GM12878 (cell line): Measurements from ENCODE around the gene KIRREL3. TPM values are rescaled to one million over a fixed set of nuclear protein-coding genes. Genes with fewer than 3 reads are reported as not detected.

Experiments
- ATAC-seq: fragments of 200-7000 bp; cut with Tn5 transposase; 3 replicates; pipeline ENCODE4 v1.9.1; 2020; ENCODE audit warnings: mild to moderate bottlenecking, moderate library complexity
- BruUV-seq: library from RNA; stranded (reverse); fragments of 400-500 nt; replicated peaks from 2 replicates; lab custom pipeline; 2021; lab: Mats Ljungman, UMichigan
- CTCF ChIA-PET: fragments of 300-600 bp; sonication (Branson Sonifier 250); formaldehyde crosslinking; extraction: SDS; loops from one replicate; lab custom pipeline; 2021; ENCODE audit warnings: inconsistent platforms; lab: Yijun Ruan, JAX
- POLR2A ChIA-PET: fragments of 350-600 bp; formaldehyde crosslinking; extraction: SDS; loops from one replicate; lab custom pipeline; 2021; ENCODE audit warnings: inconsistent platforms; lab: Charles Lee
- RAD21 ChIA-PET: fragments of 300-600 bp; sonication (Branson Sonifier 250); formaldehyde crosslinking; loops from one replicate; lab custom pipeline; 2023; ENCODE audit warnings: antibody characterized with exemption; ENCODE audit not compliant: unreplicated experiment; lab: Charles Lee
- SMC1A ChIA-PET: fragments of 300-600 bp; sonication (Branson Sonifier 250); formaldehyde crosslinking; loops from one replicate; lab custom pipeline; 2023; ENCODE audit not compliant: unreplicated experiment, uncharacterized antibody; lab: Charles Lee
- DNase-seq: peaks from one replicate; pipeline ENCODE4 v3.0.0-alpha.2; 2011; ENCODE audit warnings: low read depth, low spot score
- FAIRE-seq: peaks from 3 replicates; lab custom pipeline; 2011; peaks lifted over from hg19 to GRCh38; lab: Jason Lieb, UNC
- H2AFZ ChIP-seq: 2 replicates; pipeline ENCODE4 v1.6.0; 2011; ENCODE audit warnings: low read depth, low read length, control low read depth; ENCODE audit not compliant: control insufficient read depth
- H3K27ac ChIP-seq: 2 replicates; pipeline ENCODE4 v1.5.1; 2011; ENCODE audit warnings: control low read depth; ENCODE audit not compliant: control insufficient read depth, insufficient read depth
- H3K27me3 ChIP-seq, 2 experiments: replicated peaks in 1 of 2; 2 replicates each; pipeline versions ENCODE4 v1.6.0 to v1.6.1; 2011; ENCODE audit warnings: low read length in 1 of 2; ENCODE audit not compliant: control insufficient read depth in 2 of 2, insufficient read depth in 2 of 2
- H3K36me3 ChIP-seq, 2 experiments: 2 replicates each; pipeline ENCODE4 v1.5.1; 2011; ENCODE audit warnings: low read length in 1 of 2; ENCODE audit not compliant: control insufficient read depth in 2 of 2, insufficient read depth in 2 of 2
- H3K4me1 ChIP-seq: 2 replicates; pipeline ENCODE4 v1.6.1; 2011; ENCODE audit warnings: mild to moderate bottlenecking, low read length, moderate library complexity, mixed read lengths; ENCODE audit not compliant: control insufficient read depth, insufficient read depth
- H3K4me2 ChIP-seq: 2 replicates; pipeline ENCODE4 v1.6.0; 2011; ENCODE audit warnings: control low read depth; ENCODE audit not compliant: control insufficient read depth, insufficient read depth
- H3K4me3 ChIP-seq: fragments of 200-600 bp; sonication (generic); 2 replicates; pipeline ENCODE4 v1.5.1; 2016
- H3K79me2 ChIP-seq: 2 replicates; pipeline ENCODE4 v1.6.0; 2011; ENCODE audit warnings: low read length; ENCODE audit not compliant: control insufficient read depth, insufficient read depth
- H3K9ac ChIP-seq: 2 replicates; pipeline ENCODE4 v1.8.0; 2011; ENCODE audit warnings: low read length, control low read depth, mixed read lengths; ENCODE audit not compliant: control insufficient read depth, insufficient read depth
- H3K9me3 ChIP-seq: replicated peaks from 3 replicates; pipeline ENCODE4 v1.5.1; 2011; ENCODE audit warnings: mild to moderate bottlenecking, low read length; ENCODE audit not compliant: control insufficient read depth, insufficient read depth
- H4K20me1 ChIP-seq: 2 replicates; pipeline ENCODE4 v1.6.0; 2011; ENCODE audit not compliant: control insufficient read depth, insufficient read depth
- CEBPZ ChIP-seq: fragments of 150-350 bp; IDR thresholded peaks from 2 replicates; pipeline ENCODE4 v1.6.1; 2016; ENCODE audit warnings: low read depth, low read length
- CHD2 ChIP-seq: IDR thresholded peaks from 2 replicates; pipeline ENCODE4 v1.6.1; 2011; ENCODE audit warnings: low read depth, low read length, improper control_type of control experiment, borderline replicate concordance
- GATAD2B ChIP-seq: fragments of 450-650 bp; conservative IDR thresholded peaks from 2 replicates; pipeline ENCODE4 v1.6.1; 2017; ENCODE audit warnings: low read depth, mild to moderate bottlenecking, moderate library complexity
- JUNB ChIP-seq: IDR thresholded peaks from 2 replicates; pipeline ENCODE4 v1.6.1; 2016; ENCODE audit warnings: antibody characterized with exemption, mild to moderate bottlenecking
- KLF5 ChIP-seq: fragments of 450-650 bp; IDR thresholded peaks from 2 replicates; pipeline ENCODE4 v1.6.1; 2014; ENCODE audit warnings: mild to moderate bottlenecking; ENCODE audit not compliant: partially characterized antibody
- NFYB ChIP-seq: IDR thresholded peaks from 2 replicates; pipeline ENCODE4 v1.6.1; 2011; ENCODE audit warnings: low read depth, mild to moderate bottlenecking, low read length, improper control_type of control experiment, moderate library complexity; ENCODE audit not compliant: insufficient read depth
- PKNOX1 ChIP-seq: fragments of 450-650 bp; IDR thresholded peaks from 2 replicates; pipeline ENCODE4 v1.6.1; 2016; ENCODE audit warnings: mild to moderate bottlenecking
- PML ChIP-seq: IDR thresholded peaks from 2 replicates; pipeline ENCODE4 v1.6.1; 2012; ENCODE audit warnings: low read length, inconsistent platforms
- SPI1 ChIP-seq: IDR thresholded peaks from 2 replicates; pipeline ENCODE4 v1.6.1; 2011; ENCODE audit warnings: low read depth, mild to moderate bottlenecking, low read length, moderate library complexity, borderline replicate concordance; ENCODE audit not compliant: insufficient read depth
- SREBF2 ChIP-seq: IDR thresholded peaks from 2 replicates; pipeline ENCODE4 v1.6.1; 2012; ENCODE audit warnings: mild to moderate bottlenecking, low read length
- YBX1 ChIP-seq: fragments of 450-650 bp; IDR thresholded peaks from 2 replicates; pipeline ENCODE4 v1.6.1; 2016; ENCODE audit warnings: antibody characterized with exemption
- ZBTB11 ChIP-seq: fragments of 450-650 bp; formaldehyde crosslinking; IDR thresholded peaks from 2 replicates; pipeline ENCODE4 v1.5.0; 2022; ENCODE audit warnings: mild to moderate bottlenecking, missing genetic modification characterization
- WGBS: methylation state at CpG from one replicate; pipeline ENCODE4 v1.1.6; 2016; ENCODE audit warnings: low lambda C conversion rate; ENCODE audit not compliant: insufficient replicate concordance, insufficient coverage; ENCODE audit errors: missing lambda C conversion rate; 5-methylcytosine and 5-hydroxymethylcytosine counted together
- in situ Hi-C: fragments of 300-500 bp; cut with MboI; formaldehyde crosslinking; loops from 9 replicates; pipeline ENCODE4 v1.14.3; 2018; ENCODE audit warnings: mixed read lengths
- intact Hi-C: fragments of 100-400 bp; cut with micrococcal nuclease; formaldehyde crosslinking; loops from one replicate; pipeline ENCODE4 v1.14.2; 2022; ENCODE audit not compliant: unreplicated experiment
- polyA plus RNA-seq, 11 experiments: library from polyadenylated mRNA; depleted of rRNA in 4 of 11; unstranded in 6 of 11; stranded (reverse) in 5 of 11; fragments of >200 nt; fragmentation: Nextera tagmentation in 4 of 11; fragmentation: Illumina TruSeq in 1 of 11; extraction: Ambion mirVana in 4 of 11; extraction: Trizol in 1 of 11; gene quantifications; 1 replicate in 1 of 11; 2 replicates in 10 of 11; pipeline versions ENCODE4 v1.2.1 to v1.2.3, GENCODE V29; 2011 to 2016; ENCODE audit warnings: inconsistent platforms in 2 of 11, missing spikeins in 2 of 11, low read depth in 1 of 11
- total RNA-seq, 4 experiments: library from RNA; depleted of rRNA in 3 of 4; stranded (reverse); fragments of >200 nt in 3 of 4; fragmentation: Illumina TruSeq in 1 of 4; extraction: Trizol in 1 of 4; gene quantifications; 2 replicates each; pipeline versions ENCODE4 v1.2.1 to v1.2.3, GENCODE V29; 2013 to 2021

KIRREL3 gene
- total and polyA plus RNA-seq, 10 of the 15 experiments (the other 5 are each of a cell fraction or from before 2014, with no cell fraction given): under 0.01 TPM; not detected in 9

GRCh38 chr11:126496576-126497337 is 503.8 kb downstream of the KIRREL3 start (continued):
- no peak for TF ChIP-seq PKNOX1
- TF ChIP-seq KLF5: no peak
- TF ChIP-seq SPI1: no peak

- no TSS peak for BruUV-seq
- Histone ChIP-seq H3K4me3 (no peak overlapping the region), H3K27me3 (peaks cover 2 to 5% of the 10 kb centered on the region in 2 experiments), H3K79me2 (no peaks in the 10 kb centered on the region), H3K4me1 (no peaks in the 10 kb centered on the region), H3K9ac (no peak overlapping the region), H2AFZ (no peak overlapping the region), H3K27ac (no peak overlapping the region), H4K20me1 (no peaks in the 10 kb centered on the region), H3K36me3 (no peaks in the 10 kb centered on the region), H3K9me3 (no peaks in the 10 kb centered on the region; the same call in 2 of the 3 replicates), H3K4me2 (no peak overlapping the region)
- ATAC-seq: no peak; the same call in 2 of the 3 replicates
- CTCF ChIA-PET: interaction anchor here (0.7 to 1.6 kb wide), 3 partner anchors 10 to 78 kb away, joined by 3 to 5 read pairs (median 3); no protein-coding TSS in a partner anchor
- in situ Hi-C loops: no loop called here
- WGBS: 20% methylated on average over 13 of the region's 13 CpGs
- POLR2A ChIA-PET: no interaction called here
- intact Hi-C loops: no loop called here
- RAD21 ChIA-PET: no interaction called here
- SMC1A ChIA-PET: no interaction called here
- no peak for DNase-seq
- FAIRE-seq: no peak
- TF ChIP-seq PML (no peak), CEBPZ (no peak), NFYB (no peak), YBX1 (no peak), ZBTB11 (CRISPR knock-in tag) (no peak), JUNB (no peak), GATAD2B (no peak), CHD2 (no peak), SREBF2 (no peak)
These were observed 505.0 kb downstream of the KIRREL3 start for GRCh38 chr11:126495281-126496220.
